Epithelial cell of prostate (primary cell): ENCODE results near the gene CXCR6.

ENCODE experiments used
- DNase-seq: peaks from one replicate; pipeline ENCODE4 v3.0.0-alpha.2; 2011; ENCODE audit warnings: low read depth, low spot score
- H3K27ac ChIP-seq: fragments of 450-650 bp; 2 replicates; pipeline ENCODE4 v1.5.1; 2017; ENCODE audit warnings: mild to moderate bottlenecking

The CXCR6 gene

DNA sequence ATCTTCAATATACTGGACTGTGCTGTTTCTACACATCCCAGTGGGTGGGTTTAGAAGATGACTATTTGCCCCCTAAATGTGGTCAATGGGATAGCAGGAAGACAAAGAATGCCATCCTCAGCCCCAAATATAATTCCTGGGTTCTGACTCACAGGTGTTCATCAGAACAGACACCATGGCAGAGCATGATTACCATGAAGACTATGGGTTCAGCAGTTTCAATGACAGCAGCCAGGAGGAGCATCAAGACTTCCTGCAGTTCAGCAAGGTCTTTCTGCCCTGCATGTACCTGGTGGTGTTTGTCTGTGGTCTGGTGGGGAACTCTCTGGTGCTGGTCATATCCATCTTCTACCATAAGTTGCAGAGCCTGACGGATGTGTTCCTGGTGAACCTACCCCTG lies 3.0 kb downstream of the CXCR6 start:
- no peak for DNase-seq
- H3K27ac ChIP-seq = no peak overlapping the region

DNA sequence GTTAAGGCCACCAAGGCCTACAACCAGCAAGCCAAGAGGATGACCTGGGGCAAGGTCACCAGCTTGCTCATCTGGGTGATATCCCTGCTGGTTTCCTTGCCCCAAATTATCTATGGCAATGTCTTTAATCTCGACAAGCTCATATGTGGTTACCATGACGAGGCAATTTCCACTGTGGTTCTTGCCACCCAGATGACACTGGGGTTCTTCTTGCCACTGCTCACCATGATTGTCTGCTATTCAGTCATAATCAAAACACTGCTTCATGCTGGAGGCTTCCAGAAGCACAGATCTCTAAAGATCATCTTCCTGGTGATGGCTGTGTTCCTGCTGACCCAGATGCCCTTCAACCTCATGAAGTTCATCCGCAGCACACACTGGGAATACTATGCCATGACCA lies 3.6 kb downstream of the CXCR6 start:
- no peak for DNase-seq
- H3K27ac ChIP-seq = no peak overlapping the region

DNA sequence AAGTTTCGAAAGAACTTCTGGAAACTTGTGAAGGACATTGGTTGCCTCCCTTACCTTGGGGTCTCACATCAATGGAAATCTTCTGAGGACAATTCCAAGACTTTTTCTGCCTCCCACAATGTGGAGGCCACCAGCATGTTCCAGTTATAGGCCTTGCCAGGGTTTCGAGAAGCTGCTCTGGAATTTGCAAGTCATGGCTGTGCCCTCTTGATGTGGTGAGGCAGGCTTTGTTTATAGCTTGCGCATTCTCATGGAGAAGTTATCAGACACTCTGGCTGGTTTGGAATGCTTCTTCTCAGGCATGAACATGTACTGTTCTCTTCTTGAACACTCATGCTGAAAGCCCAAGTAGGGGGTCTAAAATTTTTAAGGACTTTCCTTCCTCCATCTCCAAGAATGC lies 4.1 kb downstream of the CXCR6 start:
- no peak for DNase-seq
- H3K27ac ChIP-seq = no peak overlapping the region

DNA sequence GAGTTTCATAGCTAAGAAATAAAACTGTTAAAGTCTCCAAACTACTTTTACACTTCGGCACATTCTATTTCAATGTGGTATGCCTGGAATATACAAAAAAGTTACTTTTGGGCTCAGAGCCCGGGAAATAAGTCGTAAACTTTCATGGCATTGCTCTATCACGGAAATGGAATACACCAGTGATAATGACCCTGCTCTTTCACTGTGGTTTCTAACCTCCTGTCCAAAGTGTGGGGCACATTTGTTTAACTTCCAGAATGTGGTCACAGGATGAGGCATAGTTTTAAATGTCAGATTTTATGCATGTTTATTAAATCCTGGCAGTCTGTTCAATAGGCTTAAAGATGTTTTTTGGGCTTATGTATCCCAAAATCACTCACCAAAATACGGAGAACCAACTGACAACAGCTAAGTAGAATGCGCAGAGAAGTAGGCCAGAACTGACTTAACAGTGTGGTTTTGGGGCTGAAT lies 5.1 kb downstream of the CXCR6 start:
- H3K27ac ChIP-seq = no peak overlapping the region
- no peak for DNase-seq

DNA sequence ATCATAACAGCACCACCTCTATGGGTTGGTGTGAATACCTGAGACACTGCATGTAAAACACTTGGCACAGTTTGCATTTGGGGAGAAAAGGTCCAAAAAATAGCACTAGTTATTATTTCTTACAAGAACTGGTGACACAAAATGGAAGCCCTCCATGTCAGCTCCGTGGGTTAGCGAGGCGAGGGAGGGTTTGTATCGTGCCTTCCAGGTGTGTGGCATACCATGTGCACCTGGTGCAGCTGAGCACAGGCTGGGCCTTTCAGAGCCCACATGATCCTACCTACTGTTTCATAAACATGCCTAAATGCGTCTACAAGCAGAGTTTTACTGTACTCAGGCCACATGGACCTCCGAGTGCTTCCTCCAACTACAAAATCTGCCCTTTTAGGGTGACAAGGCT lies 5.6 kb downstream of the CXCR6 start:
- no peak for DNase-seq
- no peak overlapping the region for H3K27ac ChIP-seq

DNA sequence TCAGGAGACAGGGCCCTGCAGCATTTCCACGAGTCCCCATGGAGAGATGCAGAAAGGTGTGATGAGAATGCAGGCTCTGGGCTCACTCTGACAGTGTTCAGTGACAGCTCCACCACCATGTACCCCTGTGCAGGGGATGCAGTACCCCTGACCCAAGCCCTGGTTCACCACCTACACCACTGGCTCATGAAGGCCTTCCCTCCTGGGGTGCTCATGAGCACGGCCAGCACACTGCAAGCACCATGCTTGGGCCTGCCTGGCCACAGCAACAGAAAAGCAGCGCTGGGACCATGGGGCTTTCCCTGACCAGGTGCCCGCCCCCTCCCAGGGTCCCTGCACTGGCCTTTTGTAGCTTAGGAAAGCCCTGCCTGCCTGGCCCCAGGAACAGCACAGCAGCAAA lies 6.2 kb downstream of the CXCR6 start:
- no peak overlapping the region for H3K27ac ChIP-seq
- no peak for DNase-seq

DNA sequence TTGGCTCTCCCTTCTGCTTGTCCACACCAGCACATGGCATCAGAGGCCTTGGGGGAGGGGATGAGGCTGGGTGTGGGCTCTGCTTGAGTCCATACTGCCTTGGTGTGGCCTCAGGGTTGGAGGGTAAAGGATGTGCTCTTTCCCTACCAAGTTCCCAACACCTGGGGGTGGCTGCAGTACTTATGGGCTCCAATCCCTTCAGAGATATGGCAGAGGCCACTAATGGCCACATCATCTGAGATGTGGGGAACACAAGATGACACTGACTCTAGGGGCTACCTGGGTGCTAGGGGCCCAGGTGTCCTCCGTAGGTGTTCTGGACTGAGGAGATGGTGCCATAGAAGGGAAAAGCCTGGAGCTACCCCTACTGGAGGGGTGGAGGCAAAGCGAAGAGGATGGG lies 6.9 kb downstream of the CXCR6 start:
- no peak for DNase-seq
- H3K27ac ChIP-seq = no peak overlapping the region

DNA sequence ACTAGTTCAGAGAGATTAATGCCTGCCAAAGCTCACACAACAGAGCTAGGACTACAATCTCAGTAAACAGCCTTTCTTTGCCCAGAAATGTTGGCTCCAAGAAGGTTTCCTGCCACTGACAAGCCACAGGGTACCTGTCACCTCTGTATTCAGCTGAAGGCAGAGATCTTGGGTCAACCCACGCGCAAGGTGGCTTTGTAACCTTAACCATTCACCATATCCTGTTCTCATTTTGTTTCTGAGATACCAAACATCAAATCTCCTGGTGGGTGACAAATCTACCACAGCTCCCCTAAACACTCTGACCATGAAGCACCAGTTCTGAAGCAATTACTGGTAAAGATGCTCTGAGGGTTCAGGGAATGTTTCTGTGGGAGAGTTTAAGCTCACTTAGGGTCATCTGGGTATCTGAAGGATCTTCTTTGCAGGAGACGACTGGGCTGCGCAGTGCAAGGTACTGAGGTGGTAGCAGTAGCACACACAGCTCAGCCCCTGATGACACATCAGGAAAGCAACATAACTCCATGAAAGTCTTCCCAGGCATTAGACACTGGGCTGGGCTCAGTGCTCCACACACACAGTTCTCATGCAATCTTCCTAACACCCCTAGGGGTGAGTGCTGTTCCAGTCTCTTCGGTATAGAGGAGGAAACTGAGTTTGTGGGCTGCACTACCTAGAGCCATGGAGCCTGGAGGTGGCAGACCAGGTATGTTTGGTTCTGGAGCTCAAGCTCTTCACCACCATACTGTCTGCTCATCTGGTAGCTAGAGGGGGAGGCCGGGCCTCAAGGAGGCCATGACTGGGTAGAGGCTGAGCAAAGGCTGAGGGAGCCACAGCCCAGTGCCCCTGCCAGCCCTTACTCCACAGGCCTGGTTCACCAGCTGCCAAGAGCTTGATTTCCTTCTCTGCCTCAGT lies 7.7 kb downstream of the CXCR6 start:
- DNase-seq = no peak
- H3K27ac ChIP-seq = no peak overlapping the region

DNA sequence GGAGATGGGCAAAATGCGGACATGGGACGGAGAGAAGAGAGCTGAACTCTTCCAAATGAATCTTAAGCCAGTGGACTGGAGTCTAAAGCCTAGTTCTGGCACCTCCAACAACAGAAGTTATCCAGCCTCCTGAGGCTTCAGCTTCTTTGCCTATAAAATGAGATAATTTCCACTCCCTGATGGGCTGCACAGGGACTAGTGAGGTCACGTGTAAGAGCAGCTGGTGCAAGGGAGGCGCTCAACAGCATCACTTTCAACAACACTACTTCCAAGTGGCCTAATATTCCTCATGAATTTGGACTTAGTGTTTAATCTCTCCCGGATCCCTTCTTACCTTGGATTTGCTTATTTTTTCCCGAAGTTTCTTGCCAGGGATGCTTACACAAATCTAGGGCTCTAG lies 8.7 kb downstream of the CXCR6 start:
- no peak overlapping the region for H3K27ac ChIP-seq
- no peak for DNase-seq

DNA sequence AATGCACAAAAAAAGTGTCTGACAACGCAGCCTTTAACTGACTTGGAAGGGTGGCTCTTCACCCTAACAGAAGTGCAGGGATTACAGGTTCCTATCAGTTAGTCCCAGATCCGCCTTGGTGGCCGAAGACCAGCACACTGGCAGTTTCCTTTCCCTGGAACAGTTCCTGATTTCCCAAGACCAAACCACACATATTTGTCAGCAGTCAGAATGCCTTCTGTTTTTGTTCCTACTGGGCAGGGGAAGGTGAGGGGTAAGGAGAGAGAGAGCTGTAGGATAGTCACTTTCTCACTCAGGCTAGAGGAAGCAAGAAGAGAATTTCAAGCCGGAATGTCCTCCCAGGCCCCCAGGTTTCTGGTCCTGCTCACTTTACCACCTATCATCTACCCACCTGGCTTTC lies 9.2 kb downstream of the CXCR6 start:
- H3K27ac ChIP-seq = no peak overlapping the region
- DNase-seq = no peak

DNA sequence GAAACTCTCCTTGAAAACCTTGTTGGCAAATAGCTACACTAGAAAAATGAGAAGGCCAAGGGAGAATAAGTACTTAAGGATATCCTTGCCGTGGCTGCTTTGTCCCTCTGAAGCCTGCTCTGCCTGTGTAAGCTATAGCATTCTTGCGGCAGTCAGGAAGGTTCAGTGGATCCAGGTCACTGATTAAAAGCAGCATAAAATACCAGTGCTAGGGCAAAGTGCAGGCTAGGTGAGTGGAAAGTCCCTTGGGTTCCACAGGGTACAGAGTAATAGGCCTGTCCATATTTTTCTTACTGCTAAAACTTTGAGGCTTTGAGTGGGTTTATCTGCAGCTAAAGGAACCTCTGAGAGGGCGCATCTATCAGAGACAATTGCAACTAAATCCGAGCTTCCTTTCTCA lies 10.3 kb downstream of the CXCR6 start:
- no peak for DNase-seq
- no peak overlapping the region for H3K27ac ChIP-seq

DNA sequence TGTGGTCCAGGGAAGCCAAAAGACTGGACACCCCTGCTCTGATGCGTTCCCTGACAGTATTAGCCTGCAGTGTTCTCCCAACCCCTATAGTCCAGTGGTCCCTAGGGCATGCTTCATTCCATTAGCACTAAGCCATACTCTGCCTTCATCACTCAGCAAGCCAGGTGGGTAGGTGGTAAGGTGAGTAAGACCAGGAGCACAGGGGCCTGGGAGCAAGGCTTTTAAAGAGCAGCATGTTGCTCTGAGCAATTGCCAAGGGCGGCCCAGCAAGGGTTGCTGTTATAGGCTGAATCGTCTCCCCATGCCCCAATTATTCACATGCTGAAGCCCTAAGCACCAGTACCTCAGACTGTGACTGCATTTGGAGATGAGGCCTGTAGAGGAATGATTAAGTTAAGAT lies 11.0 kb downstream of the CXCR6 start:
- DNase-seq = no peak
- H3K27ac ChIP-seq = no peak overlapping the region

DNA sequence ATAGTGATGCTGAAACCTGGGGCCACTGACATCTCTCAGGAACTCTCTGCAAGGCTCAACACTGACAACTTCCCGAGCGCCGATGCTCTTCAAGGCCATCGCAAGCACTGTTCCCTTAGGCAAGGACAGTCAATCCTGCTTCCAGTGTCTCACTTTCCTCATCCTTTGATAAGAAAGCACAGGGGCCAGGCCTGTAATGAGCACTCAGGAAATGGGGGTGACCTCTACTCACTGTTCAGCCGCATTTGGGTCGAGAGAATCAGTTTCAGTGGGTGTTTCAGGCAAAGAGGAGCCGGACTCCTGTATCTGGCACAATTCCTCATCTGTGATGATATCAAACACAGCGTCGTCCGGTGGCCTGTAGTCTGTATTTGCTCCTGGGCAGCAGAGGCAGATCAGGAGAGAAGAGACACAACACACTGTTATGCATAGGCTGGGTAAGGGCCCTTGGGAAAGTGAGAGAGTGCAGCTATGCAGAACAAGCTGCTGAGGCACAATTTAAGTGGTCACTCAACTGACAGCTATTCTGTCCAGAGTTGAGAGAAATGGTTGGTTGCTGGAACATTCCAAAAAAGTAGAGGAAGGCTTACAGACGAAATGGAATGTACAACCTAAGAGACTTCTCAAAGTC lies 11.9 kb downstream of the CXCR6 start:
- DNase-seq = no peak
- H3K27ac ChIP-seq = no peak overlapping the region

DNA sequence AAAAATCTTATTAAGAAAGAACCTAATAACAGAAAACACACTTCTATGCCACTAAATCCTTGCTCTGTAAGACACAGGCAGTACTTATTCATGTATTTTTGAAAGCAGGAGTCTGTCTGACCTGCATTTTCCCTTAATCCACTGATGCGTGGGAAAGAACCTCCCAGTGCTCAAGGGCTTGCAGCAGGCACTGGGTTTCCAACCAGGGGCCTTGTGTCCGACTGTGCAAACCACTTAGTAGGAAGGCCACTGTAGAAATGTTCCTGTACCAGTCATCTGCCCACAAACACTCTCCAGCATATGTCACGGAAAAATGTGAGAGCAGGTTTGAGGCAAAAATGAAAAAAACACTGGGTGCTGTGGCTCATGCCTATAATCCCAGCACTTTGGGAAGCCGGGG lies 12.4 kb downstream of the CXCR6 start:
- no peak overlapping the region for H3K27ac ChIP-seq
- DNase-seq = no peak

DNA sequence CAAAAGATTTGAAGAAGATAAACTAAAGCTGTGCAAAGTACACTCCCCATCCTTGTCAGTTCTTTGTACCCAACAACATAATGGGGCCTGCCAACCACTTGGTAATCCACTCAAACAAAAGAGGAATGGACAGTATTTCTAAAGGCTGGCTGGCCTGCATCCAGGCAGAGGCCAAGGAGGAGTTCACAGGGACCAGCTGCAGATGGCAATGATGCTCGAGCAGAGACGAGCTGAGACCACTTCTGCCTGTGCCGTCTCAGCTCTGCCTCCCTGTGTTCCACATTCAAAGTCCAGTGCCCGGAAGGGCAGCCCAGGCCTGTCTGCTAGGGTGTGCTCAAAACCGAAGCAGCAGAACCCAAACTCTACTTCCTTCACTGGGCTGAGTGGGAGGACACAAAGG lies 14.3 kb downstream of the CXCR6 start:
- no peak for DNase-seq
- H3K27ac ChIP-seq = no peak overlapping the region

DNA sequence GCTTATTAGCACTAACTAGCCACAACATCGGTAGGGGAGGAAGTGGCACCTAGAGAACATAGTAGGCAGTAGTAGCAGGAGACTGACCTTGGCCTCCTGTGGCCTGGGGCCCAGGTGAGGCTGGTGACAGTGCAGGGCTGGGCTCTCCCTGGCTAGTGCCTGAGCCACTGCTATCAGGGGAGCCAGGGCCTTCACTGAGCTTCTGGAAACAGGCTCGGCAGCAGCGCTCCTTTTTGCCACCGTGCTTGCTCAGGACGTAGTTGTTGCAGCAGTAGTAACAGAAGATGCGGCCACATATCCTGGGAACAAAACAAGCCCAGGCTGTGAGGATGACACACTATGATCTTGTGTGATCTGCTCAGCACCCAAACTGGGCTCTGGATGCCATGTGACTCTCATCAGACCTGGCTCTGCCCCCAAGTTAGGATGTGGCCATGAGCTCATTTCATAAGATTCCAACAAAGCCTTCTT lies 15.1 kb downstream of the CXCR6 start:
- no peak overlapping the region for H3K27ac ChIP-seq
- DNase-seq = no peak

DNA sequence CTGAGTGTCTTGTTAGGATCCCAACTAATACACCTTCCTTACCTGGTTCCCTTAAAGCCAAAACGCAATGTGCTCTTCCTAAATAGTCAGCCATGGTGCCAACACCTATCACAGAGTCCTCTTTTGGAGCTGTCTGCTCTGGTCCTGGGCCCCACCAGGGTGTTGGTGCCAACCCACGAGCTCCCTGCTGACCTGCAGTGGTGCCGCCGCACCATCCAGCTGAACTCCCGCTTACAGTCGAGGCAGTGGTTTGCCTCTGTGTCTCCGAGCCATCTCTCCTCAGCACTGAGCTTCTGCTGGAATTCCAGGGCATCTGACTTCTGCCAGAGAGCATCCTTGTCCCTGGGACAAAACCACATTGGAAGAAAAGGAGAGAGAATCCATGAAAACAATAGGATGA lies 15.9 kb downstream of the CXCR6 start:
- no peak overlapping the region for H3K27ac ChIP-seq
- DNase-seq = no peak

DNA sequence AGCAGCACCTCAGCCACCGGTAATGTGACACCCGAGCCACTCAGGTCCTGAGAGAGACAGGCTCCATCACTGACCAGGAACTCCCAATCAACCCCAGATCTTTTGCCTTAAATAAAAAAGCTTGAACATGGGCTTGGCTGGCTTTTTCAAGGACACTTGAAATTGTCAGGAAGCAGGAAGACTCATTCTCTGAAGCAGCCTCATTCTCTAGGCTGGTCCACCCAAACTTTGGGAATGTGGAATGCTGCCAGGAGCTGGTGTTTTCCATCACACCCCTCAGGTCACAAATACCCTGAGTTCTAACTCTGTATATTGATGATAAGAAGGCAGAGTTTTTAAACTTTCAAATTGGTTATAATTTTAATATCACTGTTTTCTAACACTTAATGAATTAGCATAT lies 17.0 kb downstream of the CXCR6 start:
- no peak overlapping the region for H3K27ac ChIP-seq
- DNase-seq = no peak

DNA sequence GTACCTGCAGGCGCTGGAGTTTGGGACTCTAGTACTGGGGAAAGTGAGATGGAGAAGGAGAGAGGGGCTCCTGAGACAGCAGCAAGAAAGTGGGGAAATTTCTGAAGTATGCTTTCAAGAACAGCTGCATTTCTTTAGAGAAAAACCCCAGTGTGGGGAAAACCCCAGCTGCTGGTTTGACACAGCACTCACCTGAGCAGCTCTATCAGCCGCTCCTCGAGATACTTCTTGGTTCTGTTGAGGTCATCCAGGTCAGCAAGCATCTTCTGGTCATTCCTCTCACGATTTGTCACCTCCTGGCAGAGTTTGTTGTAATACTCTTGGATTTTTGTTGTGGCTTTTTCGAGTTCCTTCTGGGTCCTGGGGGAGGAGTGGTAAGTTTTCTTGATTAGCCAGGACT lies 18.8 kb downstream of the CXCR6 start:
- H3K27ac ChIP-seq = no peak overlapping the region
- no peak for DNase-seq

DNA sequence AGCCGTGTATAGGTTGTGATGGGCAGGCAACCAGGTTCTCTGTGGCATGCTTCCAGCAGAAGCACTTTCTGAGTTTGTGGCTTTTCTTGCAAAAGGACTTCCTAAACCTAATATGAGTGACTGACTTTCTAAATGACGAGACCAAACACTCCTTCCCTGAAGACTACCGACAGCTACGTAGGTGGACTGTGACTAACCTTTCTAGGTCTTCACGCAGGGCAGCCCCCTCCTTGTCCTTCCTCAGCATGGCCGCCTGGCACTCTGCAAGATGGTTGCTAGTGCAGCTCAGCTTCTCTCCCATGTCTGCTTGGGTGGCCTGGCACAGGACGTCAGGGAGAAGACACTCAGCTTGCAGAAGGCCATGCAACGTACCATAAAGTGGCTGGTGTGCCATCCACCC lies 20.9 kb downstream of the CXCR6 start:
- DNase-seq = no peak
- no peak overlapping the region for H3K27ac ChIP-seq

DNA sequence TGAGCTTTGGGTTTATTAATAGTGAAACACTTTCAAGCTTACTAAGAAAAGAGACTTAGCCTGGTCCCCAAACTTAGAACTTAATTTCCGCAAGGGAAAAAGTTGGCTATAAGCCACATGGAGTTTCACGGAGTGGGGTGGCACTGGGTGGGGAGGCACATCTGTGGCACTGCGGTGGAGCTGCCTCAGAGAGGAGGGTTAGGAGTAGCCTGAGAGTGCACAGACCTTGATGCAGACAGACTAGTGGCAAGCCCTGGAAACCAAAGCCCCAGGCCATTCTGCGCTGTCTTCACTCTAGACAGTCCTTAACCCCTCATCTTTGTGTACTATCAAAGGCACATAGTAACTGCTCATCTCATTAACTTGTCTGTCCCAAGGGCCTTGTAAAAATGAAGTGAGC lies 22.0 kb downstream of the CXCR6 start:
- no peak overlapping the region for H3K27ac ChIP-seq
- no peak for DNase-seq

DNA sequence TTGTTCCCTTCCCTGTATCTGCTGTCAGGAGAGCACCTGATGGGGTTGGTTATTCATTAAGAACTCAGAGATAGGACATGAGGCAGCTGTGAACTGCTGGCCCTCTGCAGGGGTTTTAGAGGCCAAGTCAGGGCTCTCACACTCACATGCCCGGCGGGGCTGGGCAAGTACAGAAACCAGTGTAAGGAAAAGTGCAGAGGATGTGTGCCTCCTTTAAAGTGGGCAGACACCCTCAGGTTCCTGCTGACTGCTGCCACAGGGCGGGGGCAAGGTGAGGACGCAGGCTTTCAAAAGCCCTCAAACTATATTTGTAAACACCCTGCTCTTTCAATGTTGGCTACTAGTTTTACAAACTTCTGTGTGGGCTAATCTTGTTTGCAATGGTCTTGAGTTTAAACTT lies 22.4 kb downstream of the CXCR6 start:
- no peak for DNase-seq
- H3K27ac ChIP-seq = no peak overlapping the region
